Hippocampal formation (tissue), 2 donors: ENCODE data around the gene SARNP.
"Not testable (repeated sequence)": the region's sequence is repeated elsewhere in the genome, so short reads cannot be mapped to it uniquely, and the experiment has no call there.

Experiments
- DNase-seq, 2 donors: peaks; one replicate each; lab custom pipeline; 2025; lab: John Stamatoyannopoulos, UW

Gene SARNP

GRCh38 chr12:55839345-55840140, 22.0 kb upstream of the SARNP start:
- DNase-seq: no peak

GRCh38 chr12:55838361-55838760, 20.8 kb upstream of the SARNP start:
- no peak for DNase-seq

GRCh38 chr12:55834400-55834799, 16.9 kb upstream of the SARNP start:
- DNase-seq: not testable (repeated sequence)

GRCh38 chr12:55833056-55833455, 15.5 kb upstream of the SARNP start:
- DNase-seq: no peak

- DNase-seq: no peak
Observed at GRCh38 chr12:55831447-55831815, 13.9 kb upstream of the SARNP start.

- peak; percentile 74 to 77 for DNase-seq
Observed at GRCh38 chr12:55830601-55831446, 13.3 kb upstream of the SARNP start.

- DNase-seq: peak; percentile 74 to 77
Observed at GRCh38 chr12:55829967-55830600, 12.6 kb upstream of the SARNP start.

GRCh38 chr12:55828357-55828756, 10.8 kb upstream of the SARNP start:
- DNase-seq: no peak

- DNase-seq: no peak
Observed at GRCh38 chr12:55827806-55828205, 10.3 kb upstream of the SARNP start.

GRCh38 chr12:55824726-55825125, 7.2 kb upstream of the SARNP start:
- DNase-seq: no peak

GRCh38 chr12:55823419-55823818, 5.9 kb upstream of the SARNP start:
- no peak for DNase-seq

- no peak for DNase-seq
Observed at GRCh38 chr12:55822228-55822627, 4.7 kb upstream of the SARNP start.

- DNase-seq: no peak
Observed at GRCh38 chr12:55820679-55821078, 3.2 kb upstream of the SARNP start.

GRCh38 chr12:55818886-55819285, 1.4 kb upstream of the SARNP start:
- no peak for DNase-seq

- no peak for DNase-seq
Observed at GRCh38 chr12:55818140-55818728, 710 bp upstream of the SARNP start.

GRCh38 chr12:55816881-55817344, 611 bp downstream of the SARNP start:
- no peak for DNase-seq

GRCh38 chr12:55815473-55815872, 2.1 kb downstream of the SARNP start:
- no peak for DNase-seq

- DNase-seq: no peak
Observed at GRCh38 chr12:55814257-55814656, 3.3 kb downstream of the SARNP start.

GRCh38 chr12:55812088-55812487, 5.4 kb downstream of the SARNP start:
- no peak for DNase-seq

GRCh38 chr12:55809274-55809673, 8.2 kb downstream of the SARNP start:
- no peak for DNase-seq

GRCh38 chr12:55806982-55807381, 10.5 kb downstream of the SARNP start:
- DNase-seq: no peak

- DNase-seq: no peak
Observed at GRCh38 chr12:55797550-55797949, 20.0 kb downstream of the SARNP start.
